LNCAP (cell line): ENCODE results near the gene TP63.

Experiments
- CTCF ChIP-seq: fragments of 450-650 bp; IDR thresholded peaks from 2 replicates; pipeline ENCODE4 v1.5.1; 2017; ENCODE audit warnings: mild to moderate bottlenecking

TP63 gene

GRCh38 chr3:189927975-189928895, 297.0 kb downstream of the TP63 start:
- no peak for TF ChIP-seq CTCF

GRCh38 chr3:189936201-189936945, 305.2 kb downstream of the TP63 start:
- TF ChIP-seq CTCF: no peak

DNA sequence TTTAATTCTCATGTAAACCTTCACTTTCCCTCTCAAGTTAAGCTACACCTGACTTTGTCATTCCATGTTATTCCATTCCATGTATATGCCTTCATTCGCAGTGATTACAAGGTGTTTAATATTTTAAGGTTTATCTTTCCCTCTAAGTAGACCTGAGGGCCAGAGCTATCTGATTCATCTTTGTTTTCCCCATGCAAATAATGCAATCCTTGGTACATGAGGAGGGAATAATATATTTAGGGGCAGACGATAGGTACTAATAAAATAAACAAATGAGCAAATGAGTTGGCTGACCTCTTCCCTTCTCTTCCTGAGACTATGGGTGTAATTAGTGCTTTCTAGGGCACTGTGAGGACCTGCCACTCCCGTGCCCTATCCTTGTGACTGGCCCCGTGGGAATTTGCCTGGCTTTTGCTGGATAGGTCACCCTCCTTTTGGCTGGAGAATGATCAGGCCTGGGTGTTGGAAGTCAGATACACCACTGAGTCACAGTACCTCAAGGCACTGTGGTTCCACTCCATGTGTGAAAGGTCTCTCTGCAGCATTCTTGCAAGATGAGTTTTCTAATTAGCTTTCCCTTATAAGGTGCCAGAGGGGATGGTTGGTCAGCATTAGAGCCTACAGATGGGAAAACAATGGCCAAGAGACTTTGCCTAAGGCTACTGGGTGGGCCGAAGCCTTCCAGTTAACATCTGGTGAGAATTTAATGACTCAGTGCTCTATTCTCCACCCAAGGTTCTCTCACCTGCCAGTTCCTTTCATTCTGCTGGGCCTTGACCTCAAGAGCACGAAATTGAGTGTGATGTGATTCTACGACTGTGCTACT, 306.3 kb downstream of the TP63 start:
- TF ChIP-seq CTCF: no peak

DNA sequence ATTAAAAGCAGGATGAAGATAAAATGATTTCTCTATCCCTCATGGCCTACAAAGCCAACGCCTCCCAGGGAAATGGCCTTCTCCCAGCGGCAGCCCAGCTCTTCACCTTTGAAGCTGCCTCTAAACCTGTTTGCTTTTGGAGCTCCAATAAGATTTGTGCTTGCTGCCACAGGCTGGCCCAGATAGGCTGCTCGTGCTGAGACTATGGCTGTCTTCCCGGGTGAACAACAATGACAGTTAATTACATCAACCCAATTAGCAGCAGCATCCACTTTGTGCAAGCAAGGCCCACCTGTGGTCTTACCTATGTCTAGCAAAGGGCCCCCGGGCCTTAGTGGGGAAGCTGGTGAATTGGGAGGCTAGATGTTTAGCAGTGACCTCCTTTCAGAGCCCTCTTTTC, 309.9 kb downstream of the TP63 start:
- no peak for TF ChIP-seq CTCF

GRCh38 chr3:189941679-189942078, 310.5 kb downstream of the TP63 start:
- no peak for TF ChIP-seq CTCF

GRCh38 chr3:189942948-189943347, 311.8 kb downstream of the TP63 start:
- TF ChIP-seq CTCF: no peak
